ENCODE data around the gene HHAT.

DNA sequence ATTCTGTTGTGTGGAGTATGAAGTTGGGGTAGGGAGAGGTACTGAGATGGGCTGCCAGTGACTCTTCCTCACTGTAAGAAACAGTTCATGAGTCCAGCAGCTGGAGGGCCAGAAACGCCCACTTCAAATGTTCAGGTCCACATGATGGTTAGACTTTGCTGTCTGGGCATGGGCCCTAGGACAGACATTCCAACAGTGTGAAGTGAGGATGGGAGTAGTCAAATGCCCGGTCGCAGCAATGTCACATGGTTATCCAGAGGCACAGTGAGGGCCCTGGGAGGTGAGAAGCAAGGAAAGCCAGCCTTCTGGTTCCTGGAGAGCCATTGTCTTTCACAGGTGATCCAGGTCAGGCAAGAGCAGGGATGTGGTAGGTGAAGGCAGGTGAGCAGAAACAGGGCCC lies 304.4 kb downstream of the HHAT start:
- TF ChIP-seq, protein P1, sequence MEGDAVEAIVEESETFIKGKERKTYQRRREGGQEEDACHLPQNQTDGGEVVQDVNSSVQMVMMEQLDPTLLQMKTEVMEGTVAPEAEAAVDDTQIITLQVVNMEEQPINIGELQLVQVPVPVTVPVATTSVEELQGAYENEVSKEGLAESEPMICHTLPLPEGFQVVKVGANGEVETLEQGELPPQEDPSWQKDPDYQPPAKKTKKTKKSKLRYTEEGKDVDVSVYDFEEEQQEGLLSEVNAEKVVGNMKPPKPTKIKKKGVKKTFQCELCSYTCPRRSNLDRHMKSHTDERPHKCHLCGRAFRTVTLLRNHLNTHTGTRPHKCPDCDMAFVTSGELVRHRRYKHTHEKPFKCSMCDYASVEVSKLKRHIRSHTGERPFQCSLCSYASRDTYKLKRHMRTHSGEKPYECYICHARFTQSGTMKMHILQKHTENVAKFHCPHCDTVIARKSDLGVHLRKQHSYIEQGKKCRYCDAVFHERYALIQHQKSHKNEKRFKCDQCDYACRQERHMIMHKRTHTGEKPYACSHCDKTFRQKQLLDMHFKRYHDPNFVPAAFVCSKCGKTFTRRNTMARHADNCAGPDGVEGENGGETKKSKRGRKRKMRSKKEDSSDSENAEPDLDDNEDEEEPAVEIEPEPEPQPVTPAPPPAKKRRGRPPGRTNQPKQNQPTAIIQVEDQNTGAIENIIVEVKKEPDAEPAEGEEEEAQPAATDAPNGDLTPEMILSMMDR (IDR thresholded peaks at IDR 0.05), result no peak
- no peak for TF ChIP-seq POLR2A (IDR thresholded peaks at IDR 0.05)
- no peak for TF ChIP-seq EP300 (IDR thresholded peaks at IDR 0.05)
- no peak for TF ChIP-seq POLR2AphosphoS5 (IDR thresholded peaks at IDR 0.05)

All from stomach (tissue), 4 donors.